ENCODE results near the gene ENC1. TPM values are rescaled to one million over a fixed set of nuclear protein-coding genes. Genes with fewer than 3 reads are reported as not detected.

ENC1 gene
- total and polyA plus RNA-seq, 10 of the 15 experiments (the other 5 are each of a cell fraction or from before 2014, with no cell fraction given): 8.2 to 55.5 (median 32.1) TPM

DNA sequence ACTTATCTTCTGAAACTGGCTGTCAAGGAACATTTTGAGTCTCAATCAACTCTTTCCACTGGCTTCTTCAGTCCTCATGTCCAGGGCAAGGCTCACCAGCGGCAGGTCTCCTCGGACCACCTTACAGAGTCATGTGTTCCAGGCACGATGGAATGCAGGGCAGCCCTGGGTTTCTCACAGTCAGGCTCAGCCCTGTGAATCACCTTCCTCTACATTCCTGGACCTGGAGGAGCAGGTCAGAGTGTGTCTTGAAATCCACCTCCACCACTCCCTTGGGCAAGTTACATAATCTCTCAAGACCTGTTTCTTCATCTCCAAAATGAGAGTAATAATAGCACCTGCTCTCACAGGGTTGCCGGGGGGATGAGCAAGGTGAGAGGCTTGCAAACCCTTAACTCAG lies 16.0 kb downstream of the ENC1 start (continued):
- no peak for TF ChIP-seq MEF2B (IDR thresholded peaks at IDR 0.05; ENCODE audit: partially characterized antibody, poor library complexity, severe bottlenecking)
- TF ChIP-seq BACH1 (IDR thresholded peaks at IDR 0.05; ENCODE audit: borderline replicate concordance): no peak
- TF ChIP-seq SREBF1 (IDR thresholded peaks at IDR 0.05; ENCODE audit: low read length): no peak
- no peak for TF ChIP-seq FOS (IDR thresholded peaks at IDR 0.05; ENCODE audit: borderline replicate concordance, extremely low read depth, insufficient read length)
- no peak for TF ChIP-seq JUNB (IDR thresholded peaks at IDR 0.05)
- TF ChIP-seq NRF1 (conservative IDR thresholded peaks at IDR 0.05; ENCODE audit: low read depth, low read length): no peak

DNA sequence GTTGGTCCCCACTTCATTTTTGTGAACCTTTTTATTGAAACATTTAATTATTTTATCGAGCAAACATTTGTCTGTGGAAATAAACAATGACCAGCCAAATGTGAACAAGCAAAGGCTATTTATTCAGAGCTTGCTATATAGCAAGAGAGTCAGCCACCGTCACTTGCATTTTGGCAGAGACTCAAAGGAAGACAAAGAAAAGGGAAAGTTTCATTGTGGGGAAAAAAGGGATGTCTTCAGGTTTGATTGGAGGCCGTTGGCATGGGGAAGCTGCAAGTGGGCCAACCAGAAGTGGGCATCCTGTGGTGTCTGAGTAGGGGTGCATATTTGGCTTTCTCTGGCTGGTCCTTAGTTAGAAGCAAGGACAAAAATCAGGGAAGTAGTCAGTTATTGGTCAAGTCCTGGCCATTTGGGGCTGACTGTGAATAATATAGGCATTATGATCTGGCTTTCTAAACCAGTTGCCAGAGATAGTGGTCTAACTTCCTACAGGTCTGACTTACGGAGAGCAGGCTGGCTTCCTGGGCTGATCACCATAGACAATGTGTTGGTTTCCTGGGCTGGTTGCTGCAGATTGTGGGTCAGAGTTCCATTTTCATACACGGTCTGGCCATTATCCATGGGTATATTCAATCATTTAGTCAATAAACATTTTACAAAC lies 16.6 kb downstream of the ENC1 start:
- in situ Hi-C loops (cut with MboI): no loop called here
- DNase-seq (ENCODE audit: low read depth, low spot score): no peak
- Histone ChIP-seq H3K4me2 (ENCODE audit: control insufficient read depth, insufficient read depth) (no peak overlapping the region), H3K27me3 (replicated peaks in 1 of 2; ENCODE audit: control insufficient read depth in 2 of 2, insufficient read depth in 2 of 2, low read length in 1 of 2) (no peaks in the 10 kb centered on the region), H4K20me1 (ENCODE audit: control insufficient read depth, insufficient read depth) (no peaks in the 10 kb centered on the region), H3K4me3 (no peak overlapping the region), H3K4me1 (ENCODE audit: control insufficient read depth, insufficient read depth, low read length) (no peaks in the 10 kb centered on the region; the same call in 1 of the 2 replicates), H3K79me2 (ENCODE audit: control insufficient read depth, insufficient read depth, low read length) (no peaks in the 10 kb centered on the region), H3K36me3 (ENCODE audit: control insufficient read depth in 2 of 2, insufficient read depth in 2 of 2, low read length in 1 of 2) (no peaks in the 10 kb centered on the region; a peak in 2 of 4 replicates), H2AFZ (ENCODE audit: control insufficient read depth, low read depth, low read length) (no peak overlapping the region), H3K9ac (ENCODE audit: control insufficient read depth, insufficient read depth, low read length) (no peak overlapping the region), H3K9me3 (replicated peaks; ENCODE audit: control insufficient read depth, insufficient read depth, low read length) (no peaks in the 10 kb centered on the region; the same call in 2 of the 3 replicates), H3K27ac (ENCODE audit: control insufficient read depth, insufficient read depth) (no peak overlapping the region)
- intact Hi-C loops (cut with micrococcal nuclease; ENCODE audit: unreplicated experiment): loop anchor here (2.0 kb wide), 1 partner anchor 45 kb away; no protein-coding TSS in a partner anchor
- TF ChIP-seq ZNF207 (IDR thresholded peaks at IDR 0.05; ENCODE audit: borderline replicate concordance) (no peak), HCFC1 (IDR thresholded peaks at IDR 0.05; ENCODE audit: low read length) (no peak), PAX8 (IDR thresholded peaks at IDR 0.05) (no peak), WRNIP1 (IDR thresholded peaks at IDR 0.05; ENCODE audit: borderline replicate concordance, low read depth, low read length) (no peak), SRF (IDR thresholded peaks at IDR 0.05; ENCODE audit: low read depth in 2 of 2, low read length in 2 of 2) (no peak), POLR2A (IDR thresholded peaks at IDR 0.05; ENCODE audit: low read depth, low read length) (no peak), SMAD5 (IDR thresholded peaks at IDR 0.05; ENCODE audit: low read depth) (no peak), TARDBP (IDR thresholded peaks at IDR 0.05; ENCODE audit: borderline replicate concordance) (no peak), ZNF274 (IDR thresholded peaks at IDR 0.05; ENCODE audit: insufficient read depth, insufficient read length) (no peak), KDM1A (IDR thresholded peaks at IDR 0.05; ENCODE audit: borderline replicate concordance) (no peak)
- TF ChIP-seq, protein P1, sequence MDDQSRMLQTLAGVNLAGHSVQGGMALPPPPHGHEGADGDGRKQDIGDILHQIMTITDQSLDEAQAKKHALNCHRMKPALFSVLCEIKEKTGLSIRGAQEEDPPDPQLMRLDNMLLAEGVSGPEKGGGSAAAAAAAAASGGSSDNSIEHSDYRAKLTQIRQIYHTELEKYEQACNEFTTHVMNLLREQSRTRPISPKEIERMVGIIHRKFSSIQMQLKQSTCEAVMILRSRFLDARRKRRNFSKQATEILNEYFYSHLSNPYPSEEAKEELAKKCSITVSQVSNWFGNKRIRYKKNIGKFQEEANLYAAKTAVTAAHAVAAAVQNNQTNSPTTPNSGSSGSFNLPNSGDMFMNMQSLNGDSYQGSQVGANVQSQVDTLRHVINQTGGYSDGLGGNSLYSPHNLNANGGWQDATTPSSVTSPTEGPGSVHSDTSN (IDR thresholded peaks at IDR 0.05; ENCODE audit: insufficient replicate concordance, low read depth, low read length): no peak
- TF ChIP-seq, protein P2, sequence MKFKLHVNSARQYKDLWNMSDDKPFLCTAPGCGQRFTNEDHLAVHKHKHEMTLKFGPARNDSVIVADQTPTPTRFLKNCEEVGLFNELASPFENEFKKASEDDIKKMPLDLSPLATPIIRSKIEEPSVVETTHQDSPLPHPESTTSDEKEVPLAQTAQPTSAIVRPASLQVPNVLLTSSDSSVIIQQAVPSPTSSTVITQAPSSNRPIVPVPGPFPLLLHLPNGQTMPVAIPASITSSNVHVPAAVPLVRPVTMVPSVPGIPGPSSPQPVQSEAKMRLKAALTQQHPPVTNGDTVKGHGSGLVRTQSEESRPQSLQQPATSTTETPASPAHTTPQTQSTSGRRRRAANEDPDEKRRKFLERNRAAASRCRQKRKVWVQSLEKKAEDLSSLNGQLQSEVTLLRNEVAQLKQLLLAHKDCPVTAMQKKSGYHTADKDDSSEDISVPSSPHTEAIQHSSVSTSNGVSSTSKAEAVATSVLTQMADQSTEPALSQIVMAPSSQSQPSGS (IDR thresholded peaks at IDR 0.05; ENCODE audit: low read length): no peak
- no TSS peak for BruUV-seq (replicated peaks)
- no peak for ATAC-seq
- ChIA-PET RAD21 (ENCODE audit: unreplicated experiment) (interaction anchor here (0.9 kb wide), 1 partner anchor 10 kb away, joined by 4 read pairs; no protein-coding TSS in a partner anchor), CTCF (interaction anchor here (1.2 to 1.6 kb wide), 3 partner anchors 16 to 133 kb away, joined by 3 to 4 read pairs (median 3); no protein-coding TSS in a partner anchor), SMC1A (ENCODE audit: uncharacterized antibody, unreplicated experiment) (interaction anchor here (0.6 to 1.6 kb wide), 6 partner anchors 9 to 722 kb away, joined by 3 to 6 read pairs (median 4); no protein-coding TSS in a partner anchor), POLR2A (interaction anchor here (0.9 kb wide), 1 partner anchor 9 kb away, joined by 3 read pairs; no protein-coding TSS in a partner anchor)
- WGBS (ENCODE audit: insufficient coverage, insufficient replicate concordance, low lambda C conversion rate, missing lambda C conversion rate): 56% methylated on average over 5 of the region's 5 CpGs
- FAIRE-seq: no peak

Measured in GM12878 (cell line).